ENCODE results near the gene RRM2. TPM values are rescaled to one million over a fixed set of nuclear protein-coding genes. Genes with fewer than 3 reads are reported as not detected.

The RRM2 gene
- total RNA-seq, 2 donors from 2014 or later: 0.08 to 0.63 TPM

GRCh38 chr2:10080536-10081304 is 41.8 kb upstream of the RRM2 start:
- Histone ChIP-seq H3K4me3 (peak overlapping the region; percentile 52 to 66), H3K27ac (no peak overlapping the region), H3K36me3 (no peaks in the 10 kb centered on the region), H3K9me3 (no peaks in the 10 kb centered on the region), H3K27me3 (no peaks in the 10 kb centered on the region), H3K4me1 (peaks cover 0 to 22% of the 10 kb centered on the region in 2 donors)
- no peak for DNase-seq (ENCODE audit: low spot score)
- TF ChIP-seq, protein P1, sequence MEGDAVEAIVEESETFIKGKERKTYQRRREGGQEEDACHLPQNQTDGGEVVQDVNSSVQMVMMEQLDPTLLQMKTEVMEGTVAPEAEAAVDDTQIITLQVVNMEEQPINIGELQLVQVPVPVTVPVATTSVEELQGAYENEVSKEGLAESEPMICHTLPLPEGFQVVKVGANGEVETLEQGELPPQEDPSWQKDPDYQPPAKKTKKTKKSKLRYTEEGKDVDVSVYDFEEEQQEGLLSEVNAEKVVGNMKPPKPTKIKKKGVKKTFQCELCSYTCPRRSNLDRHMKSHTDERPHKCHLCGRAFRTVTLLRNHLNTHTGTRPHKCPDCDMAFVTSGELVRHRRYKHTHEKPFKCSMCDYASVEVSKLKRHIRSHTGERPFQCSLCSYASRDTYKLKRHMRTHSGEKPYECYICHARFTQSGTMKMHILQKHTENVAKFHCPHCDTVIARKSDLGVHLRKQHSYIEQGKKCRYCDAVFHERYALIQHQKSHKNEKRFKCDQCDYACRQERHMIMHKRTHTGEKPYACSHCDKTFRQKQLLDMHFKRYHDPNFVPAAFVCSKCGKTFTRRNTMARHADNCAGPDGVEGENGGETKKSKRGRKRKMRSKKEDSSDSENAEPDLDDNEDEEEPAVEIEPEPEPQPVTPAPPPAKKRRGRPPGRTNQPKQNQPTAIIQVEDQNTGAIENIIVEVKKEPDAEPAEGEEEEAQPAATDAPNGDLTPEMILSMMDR (IDR thresholded peaks at IDR 0.05): no peak

DNA sequence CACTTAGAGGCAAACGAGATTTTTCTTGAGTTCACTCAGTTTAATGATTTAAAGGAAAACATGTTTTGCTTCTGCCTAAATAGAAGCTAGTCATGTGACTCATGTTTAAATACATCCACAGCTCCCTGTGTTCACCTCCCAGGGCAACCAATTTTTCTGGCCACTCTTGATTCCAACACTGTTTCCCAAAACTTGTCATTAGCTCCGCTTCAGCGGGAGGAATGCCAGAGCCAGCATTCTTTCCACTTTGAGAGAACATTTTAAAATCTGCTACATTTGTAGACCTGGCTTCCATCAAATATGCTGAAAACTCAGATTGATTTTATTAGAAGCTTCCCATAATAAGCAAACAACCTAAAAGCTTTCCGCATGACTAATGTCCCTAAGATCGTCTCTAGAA is 39.5 kb upstream of the RRM2 start:
- TF ChIP-seq, protein P1 (IDR thresholded peaks at IDR 0.05): no peak
- Histone ChIP-seq H3K36me3 (no peaks in the 10 kb centered on the region), H3K4me1 (peaks cover 0 to 22% of the 10 kb centered on the region in 2 donors), H3K9me3 (no peaks in the 10 kb centered on the region), H3K4me3 (no peak overlapping the region), H3K27ac (no peak overlapping the region), H3K27me3 (no peaks in the 10 kb centered on the region)
- DNase-seq (ENCODE audit: low spot score): no peak

GRCh38 chr2:10083692-10084211 is 38.8 kb upstream of the RRM2 start:
- Histone ChIP-seq H3K36me3 (no peaks in the 10 kb centered on the region), H3K4me3 (no peak overlapping the region), H3K4me1 (peaks cover 0 to 17% of the 10 kb centered on the region in 2 donors), H3K27me3 (no peaks in the 10 kb centered on the region), H3K9me3 (no peaks in the 10 kb centered on the region), H3K27ac (no peak overlapping the region)
- DNase-seq (ENCODE audit: low spot score): no peak
- TF ChIP-seq, protein P1 (IDR thresholded peaks at IDR 0.05): no peak

DNA sequence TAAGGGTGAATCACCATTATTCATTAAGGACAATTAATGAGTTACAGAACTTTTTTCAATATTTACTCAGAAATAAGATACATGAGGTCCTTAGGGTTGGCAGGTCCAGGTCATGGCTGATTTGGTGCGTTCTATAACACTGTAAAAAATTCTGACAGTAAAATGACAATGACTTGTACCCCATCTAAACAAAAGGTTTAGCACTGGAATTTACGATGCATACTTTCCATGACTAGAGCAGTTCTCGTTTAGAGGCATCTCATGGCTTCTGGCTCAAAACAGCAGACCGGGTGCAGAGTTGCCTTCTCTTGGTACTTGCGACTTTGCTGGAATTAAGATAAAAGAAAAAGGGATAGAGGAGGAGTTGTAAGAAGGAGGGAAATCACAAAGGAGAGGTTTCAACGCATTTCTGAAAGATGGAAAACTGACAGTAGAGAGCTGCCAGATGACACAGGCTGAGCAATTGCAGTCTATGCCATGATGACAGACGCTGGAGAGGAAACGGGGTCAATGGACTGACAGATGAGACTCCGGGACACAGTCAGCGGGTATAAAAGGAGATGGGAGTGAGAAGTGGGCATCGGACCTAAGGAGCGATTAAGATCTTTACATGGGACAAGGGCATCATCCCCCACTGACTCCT is 38.2 kb upstream of the RRM2 start:
- TF ChIP-seq, protein P1 (IDR thresholded peaks at IDR 0.05): no peak
- H3K27me3 ChIP-seq: no peaks in the 10 kb centered on the region
- no peaks in the 10 kb centered on the region for H3K36me3 ChIP-seq
- H3K27ac ChIP-seq: no peak overlapping the region
- DNase-seq (ENCODE audit: low spot score): no peak
- peaks cover 0 to 11% of the 10 kb centered on the region in 2 donors for H3K4me1 ChIP-seq
- no peak overlapping the region for H3K4me3 ChIP-seq
- H3K9me3 ChIP-seq: no peaks in the 10 kb centered on the region

DNA sequence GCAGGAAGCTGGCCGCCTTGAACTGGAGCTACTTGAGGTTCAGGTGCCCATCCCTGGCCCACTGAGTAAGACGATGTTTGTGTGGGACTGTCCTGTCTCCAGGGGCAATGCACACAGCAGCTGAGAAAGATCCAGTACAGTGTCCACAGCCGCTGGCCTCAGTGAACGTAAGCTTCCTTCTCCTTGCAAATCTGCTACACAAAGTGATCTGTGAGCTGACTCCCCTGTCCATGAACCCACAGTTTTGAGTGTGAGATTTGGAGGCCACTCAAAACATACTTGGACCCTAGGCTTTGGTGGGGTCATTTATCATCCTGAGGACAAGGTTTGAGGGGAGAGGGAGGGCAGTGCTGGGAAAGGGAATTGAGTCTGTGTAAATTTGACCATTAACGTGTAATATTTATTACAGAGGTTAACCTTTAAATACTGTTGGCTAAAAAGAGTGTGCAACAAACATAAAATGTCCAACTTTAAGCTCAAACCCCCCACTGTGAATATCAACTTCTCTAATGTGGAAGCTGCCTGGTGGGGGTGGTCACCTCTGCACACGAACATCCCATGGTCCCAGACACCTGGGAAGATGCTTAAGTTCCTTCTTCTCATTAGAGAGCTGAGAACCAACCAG is 37.4 kb upstream of the RRM2 start:
- Histone ChIP-seq H3K9me3 (no peaks in the 10 kb centered on the region), H3K27me3 (no peaks in the 10 kb centered on the region), H3K27ac (no peak overlapping the region), H3K4me3 (no peak overlapping the region), H3K36me3 (no peaks in the 10 kb centered on the region), H3K4me1 (peaks cover 0 to 10% of the 10 kb centered on the region in 2 donors)
- no peak for DNase-seq (ENCODE audit: low spot score)
- TF ChIP-seq, protein P1 (IDR thresholded peaks at IDR 0.05): no peak

Data from right atrium auricular region (tissue), 2 donors.